GM12865 (cell line): ENCODE measurements around the gene ELOA.

ENCODE experiments used
- DNase-seq: peaks from one replicate; pipeline ENCODE4 v3.0.0; 2010; ENCODE audit warnings: low read depth
- H3K4me3 ChIP-seq: 2 replicates; pipeline ENCODE4 v1.5.1; 2011; ENCODE audit warnings: mild to moderate bottlenecking, low read depth, low read length, control low read depth
- CTCF ChIP-seq: IDR thresholded peaks from 2 replicates; pipeline ENCODE4 v1.5.1; 2011; ENCODE audit warnings: low read length, control low read depth, low read depth, inconsistent platforms; ENCODE audit not compliant: insufficient read depth; ENCODE audit errors: missing control alignments

The ELOA gene

GRCh38 chr1:23784846-23785245 is 41.6 kb downstream of the ELOA start:
- TF ChIP-seq CTCF, result no peak
- DNase-seq, result no peak
- H3K4me3 ChIP-seq, result no peak overlapping the region

- no peak overlapping the region for H3K4me3 ChIP-seq
- DNase-seq, result no peak
- TF ChIP-seq CTCF, result no peak
Observed at GRCh38 chr1:23787701-23788100, 44.4 kb downstream of the ELOA start.

- DNase-seq, result no peak
- H3K4me3 ChIP-seq, result no peak overlapping the region
- TF ChIP-seq CTCF, result no peak
Observed at GRCh38 chr1:23788695-23789094, 45.4 kb downstream of the ELOA start.

DNA sequence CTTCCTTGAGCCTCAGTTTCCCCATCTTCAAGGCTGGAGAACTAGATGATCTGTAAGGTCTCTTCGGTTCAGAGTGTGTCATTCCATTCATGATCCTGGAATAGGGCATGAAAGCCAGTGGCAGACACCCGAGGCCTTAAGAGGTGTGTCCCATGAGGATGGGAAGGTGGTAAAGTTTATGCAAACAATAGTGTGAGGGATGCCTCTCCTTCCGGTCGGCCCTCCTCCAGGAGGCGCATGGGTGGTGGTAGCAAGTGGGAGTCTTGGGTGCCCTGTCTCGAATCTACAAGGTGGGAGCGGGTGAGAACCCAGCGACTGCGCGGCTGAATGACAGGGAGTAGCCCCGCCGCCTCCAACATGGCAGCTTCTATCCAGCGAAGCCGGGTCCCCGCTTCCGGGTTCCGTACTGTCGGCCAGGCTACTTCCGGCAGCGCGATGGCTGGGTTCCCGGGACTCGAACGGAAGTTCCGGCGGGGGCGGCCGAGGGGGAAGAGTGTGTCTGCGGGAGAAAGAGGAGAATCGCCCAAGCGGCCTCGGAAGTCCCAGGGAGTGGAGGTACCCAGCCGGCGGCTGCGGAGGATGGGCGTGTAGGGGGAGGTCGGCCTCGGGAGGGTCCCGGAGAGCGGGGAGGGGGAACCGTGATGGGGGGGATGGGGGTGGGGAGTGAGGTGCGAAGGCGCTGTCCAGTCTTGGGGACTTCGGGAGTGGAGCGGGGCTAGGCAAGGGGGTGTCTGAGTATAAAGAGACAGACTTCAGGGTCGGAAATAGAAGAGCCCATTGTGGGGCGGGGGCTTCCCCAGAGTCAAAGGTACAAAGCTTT is 47.6 kb downstream of the ELOA start, which contains the start of gene LYPLA2:
LYPLA2 (plus strand) TSS at position 450 of the 820 bp plus-strand sequence. CDS start 1,538 bp downstream, outside the sequence.
- no peak for TF ChIP-seq CTCF
- H3K4me3 ChIP-seq, result peak within 1 kb of the TSS; percentile 99
- DNase-seq, result peak; percentile 93

DNA sequence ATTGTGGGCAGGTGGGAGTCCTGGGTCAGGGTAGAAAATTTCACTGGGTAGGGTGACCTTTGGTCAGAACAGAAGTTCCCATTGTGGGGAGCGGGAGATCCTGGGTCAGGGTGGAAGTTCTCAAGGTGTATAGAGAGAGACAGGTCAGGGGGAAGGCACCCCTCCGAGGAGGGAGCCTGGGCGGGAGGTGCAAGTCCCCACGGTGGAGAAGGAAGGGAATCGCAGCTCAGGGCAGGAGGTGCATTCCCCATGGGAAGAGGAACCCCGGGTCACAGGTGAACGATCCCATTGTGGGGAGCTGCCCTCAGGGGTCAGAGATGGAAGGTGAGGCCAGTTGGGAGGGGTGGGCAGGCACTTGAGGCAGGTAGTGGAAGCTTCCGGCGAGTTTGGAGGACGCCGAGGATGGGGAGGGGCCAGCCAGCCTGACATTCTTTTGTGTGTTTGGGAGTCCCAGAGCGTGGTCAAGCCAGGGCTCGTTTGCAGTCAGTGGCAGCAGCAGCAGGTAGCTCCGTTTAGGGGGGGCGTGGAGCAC is 48.3 kb downstream of the ELOA start:
- peak overlapping the region; percentile 99 for H3K4me3 ChIP-seq
- DNase-seq, result peak; percentile 57
- TF ChIP-seq CTCF, result no peak

DNA sequence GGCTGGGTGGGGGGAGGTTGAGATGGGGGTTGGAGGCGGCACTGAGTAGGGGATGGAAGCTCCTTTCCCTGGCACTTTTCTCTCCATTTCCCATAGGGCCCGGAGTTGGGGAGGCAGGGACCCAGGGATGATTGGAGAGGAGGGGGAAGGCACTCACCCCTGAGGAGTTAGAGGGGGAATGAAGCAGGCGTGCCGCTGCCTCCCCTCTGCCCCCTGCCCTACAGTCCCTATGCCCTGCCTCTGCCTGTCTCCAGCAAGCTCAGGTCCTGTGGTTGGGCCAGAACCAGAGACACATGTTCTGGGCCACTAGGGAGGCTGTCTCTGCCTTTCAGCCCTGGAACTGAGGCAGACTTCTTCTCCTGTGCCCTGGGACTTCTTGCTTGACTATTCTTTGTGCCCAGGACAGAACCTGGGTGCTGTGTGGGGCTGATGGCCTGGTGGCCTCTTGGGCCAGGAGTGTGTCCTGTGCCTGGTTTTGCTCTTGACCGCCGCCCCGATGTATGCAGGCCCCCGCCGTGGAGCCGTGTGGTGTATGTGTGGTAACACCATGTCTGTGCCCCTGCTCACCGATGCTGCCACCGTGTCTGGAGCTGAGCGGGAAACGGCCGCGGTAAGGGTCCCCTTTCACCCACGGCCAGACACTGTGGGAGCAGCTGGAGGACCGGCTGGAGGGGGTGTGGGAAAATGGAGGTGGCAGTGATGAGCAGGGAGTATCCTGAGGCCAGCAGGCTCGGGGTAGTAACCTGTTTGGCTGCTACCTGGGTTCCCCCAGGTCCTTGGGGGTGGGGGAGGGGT is 49.1 kb downstream of the ELOA start:
- H3K4me3 ChIP-seq, result peak overlapping the region; percentile 99
- TF ChIP-seq CTCF, result no peak
- DNase-seq, result no peak
